NK-92 (cell line): ENCODE measurements around the gene VIPR2.
"Not testable (repeated sequence)": the region's sequence is repeated elsewhere in the genome, so short reads cannot be mapped to it uniquely, and the experiment has no call there.

Experiments used
- DNase-seq: peaks from one replicate; lab custom pipeline; 2025; ENCODE audit not compliant: unreplicated experiment; lab: John Stamatoyannopoulos, UW

The VIPR2 gene

GRCh38 chr7:159013825-159014289, 130.8 kb downstream of the VIPR2 start:
- no peak for DNase-seq

DNA sequence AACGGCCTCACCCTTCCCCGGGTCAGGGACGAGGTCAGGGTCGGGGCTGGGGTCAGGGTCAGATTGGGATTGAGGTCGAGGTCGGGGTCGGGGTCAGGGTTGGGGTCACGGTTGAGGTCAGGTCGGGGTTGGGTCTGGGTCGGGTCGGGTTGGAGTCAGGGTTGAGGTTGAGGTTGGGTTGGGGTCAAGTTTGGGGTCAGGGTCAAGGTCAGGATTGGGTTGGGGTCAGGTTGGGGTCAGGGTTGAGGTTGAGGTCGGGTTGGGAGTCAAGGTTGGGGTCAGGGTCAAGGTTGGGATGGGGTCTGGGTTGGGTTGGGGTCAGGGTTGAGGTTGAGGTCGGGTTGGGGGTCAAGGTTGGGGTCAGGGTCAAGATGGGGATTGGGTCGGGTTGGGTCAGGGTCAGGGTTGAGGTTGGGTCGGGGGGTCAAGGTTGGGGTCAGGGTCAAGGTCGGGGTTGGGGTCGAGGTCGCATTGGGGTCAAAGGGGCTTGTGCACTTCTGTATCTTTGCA, 131.4 kb downstream of the VIPR2 start:
- no peak for DNase-seq

GRCh38 chr7:159012353-159013069, 132.2 kb downstream of the VIPR2 start:
- no peak for DNase-seq

- DNase-seq = no peak
These were observed 133.0 kb downstream of the VIPR2 start for GRCh38 chr7:159011722-159012022.

GRCh38 chr7:159010937-159011721, 133.5 kb downstream of the VIPR2 start:
- no peak for DNase-seq

DNA sequence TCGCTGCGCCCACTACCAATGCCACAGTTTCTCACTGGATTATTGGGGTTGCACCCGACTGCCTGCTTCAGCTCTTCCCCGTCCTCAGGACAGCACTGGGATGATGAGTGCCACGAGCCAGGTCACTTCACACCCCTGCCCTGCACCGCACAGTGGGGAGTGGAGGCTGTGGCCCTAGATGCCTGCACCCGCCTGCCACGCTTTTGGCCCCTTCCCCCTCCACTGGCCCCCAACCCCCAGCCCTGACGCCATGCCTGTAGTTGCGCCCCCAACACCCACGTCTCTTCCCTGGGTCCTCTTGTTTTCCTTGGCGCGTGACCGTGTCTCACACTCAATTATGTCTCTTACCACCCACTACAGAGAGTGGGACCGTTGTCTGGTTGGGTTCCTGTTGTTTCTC, 134.3 kb downstream of the VIPR2 start:
- no peak for DNase-seq

GRCh38 chr7:159009951-159010350, 134.7 kb downstream of the VIPR2 start:
- no peak for DNase-seq

DNA sequence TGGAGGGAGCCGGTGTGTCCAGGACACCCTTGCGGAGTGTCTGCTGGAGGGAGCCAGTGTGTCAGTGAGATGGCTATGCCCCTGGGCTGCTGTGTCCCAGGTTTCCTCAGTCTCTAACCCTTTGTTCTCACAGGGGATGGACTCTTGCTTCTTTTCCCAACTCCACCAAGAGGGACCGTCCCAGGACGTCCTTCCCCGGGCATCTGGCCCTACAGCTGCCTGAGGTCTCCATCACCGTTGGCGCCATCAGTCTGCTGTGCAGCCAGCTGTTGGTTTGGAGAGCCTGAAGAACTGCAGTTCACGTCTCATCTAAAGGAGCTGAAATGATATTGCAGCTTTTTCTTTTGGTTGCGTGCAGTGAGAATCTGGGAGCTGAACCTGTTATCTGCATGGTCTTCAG, 136.2 kb downstream of the VIPR2 start:
- DNase-seq = no peak

- DNase-seq = no peak
These were observed 136.7 kb downstream of the VIPR2 start for GRCh38 chr7:159007996-159008389.

DNA sequence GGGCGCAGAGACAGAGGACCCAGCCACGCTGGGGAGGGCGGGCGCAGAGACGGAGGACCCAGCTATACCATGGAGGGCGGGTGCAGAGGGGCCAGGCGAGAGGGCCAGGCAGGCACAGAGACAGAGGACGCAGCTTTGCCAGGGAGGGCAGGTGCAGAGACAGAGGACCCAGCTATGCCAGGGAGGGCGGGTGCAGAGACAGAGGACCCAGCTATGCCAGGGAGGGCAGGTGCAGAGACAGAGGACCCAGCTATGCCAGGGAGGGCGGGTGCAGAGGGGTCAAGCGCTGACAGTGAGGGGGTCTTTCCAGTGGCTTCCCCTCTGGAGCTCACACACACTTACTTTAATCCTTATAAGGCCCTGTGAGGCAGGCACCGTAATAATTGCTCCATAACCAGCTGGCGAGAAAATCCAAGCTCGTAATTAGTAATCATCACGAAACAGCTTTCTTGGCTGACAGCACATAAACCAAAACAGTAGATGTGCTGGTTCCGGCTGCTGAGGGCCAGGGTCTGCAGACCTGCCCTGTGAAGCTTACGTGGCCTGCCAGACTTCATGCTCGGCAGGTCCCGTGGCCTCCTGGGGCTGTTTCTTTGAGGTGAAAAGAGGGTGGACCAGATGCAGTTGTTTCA, 137.2 kb downstream of the VIPR2 start:
- DNase-seq = no peak

- DNase-seq = no peak
These were observed 138.0 kb downstream of the VIPR2 start for GRCh38 chr7:159006610-159007130.

DNA sequence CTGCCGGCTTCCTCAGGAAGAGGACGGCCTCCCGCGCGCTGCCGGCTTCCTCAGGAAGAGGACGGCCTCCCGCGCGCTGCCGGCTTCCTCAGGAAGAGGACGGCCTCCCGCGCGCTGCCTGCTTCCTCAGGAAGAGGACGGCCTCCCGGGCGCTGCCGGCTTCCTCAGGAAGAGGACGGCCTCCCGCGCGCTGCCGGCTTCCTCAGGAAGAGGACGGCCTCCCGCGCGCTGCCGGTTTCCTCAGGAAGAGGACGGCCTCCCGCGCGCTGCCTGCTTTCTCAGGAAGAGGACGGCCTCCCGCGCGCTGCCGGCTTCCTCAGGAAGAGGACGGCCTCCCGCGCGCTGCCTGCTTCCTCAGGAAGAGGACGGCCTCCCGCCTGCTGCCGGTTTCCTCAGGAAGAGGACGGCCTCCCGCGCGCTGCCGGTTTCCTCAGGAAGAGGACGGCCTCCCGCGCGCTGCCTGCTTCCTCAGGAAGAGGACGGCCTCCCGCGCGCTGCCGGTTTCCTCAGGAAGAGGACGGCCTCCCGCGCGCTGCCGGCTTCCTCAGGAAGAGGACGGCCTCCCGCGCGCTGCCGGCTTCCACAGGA, 138.6 kb downstream of the VIPR2 start:
- DNase-seq = not testable (repeated sequence)

DNA sequence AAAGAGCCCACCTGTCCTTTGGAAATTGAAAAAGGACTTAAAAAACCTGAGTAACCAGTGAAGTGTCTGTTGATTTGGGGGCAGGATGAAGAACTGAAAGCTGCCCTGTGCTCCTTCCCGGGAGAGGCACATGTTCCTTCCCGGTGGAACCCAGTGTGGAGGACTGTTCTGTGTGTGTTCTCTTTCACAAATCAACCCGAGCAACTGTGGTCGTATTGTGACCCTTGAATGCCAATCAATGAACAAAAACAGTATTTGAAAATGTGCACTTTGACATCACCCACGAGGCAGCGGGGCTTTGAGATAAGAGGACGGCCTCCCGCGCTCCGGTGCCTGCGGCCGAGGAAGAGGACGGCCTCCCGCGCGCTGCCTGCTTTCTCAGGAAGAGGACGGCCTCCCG, 139.0 kb downstream of the VIPR2 start:
- DNase-seq = no peak

DNA sequence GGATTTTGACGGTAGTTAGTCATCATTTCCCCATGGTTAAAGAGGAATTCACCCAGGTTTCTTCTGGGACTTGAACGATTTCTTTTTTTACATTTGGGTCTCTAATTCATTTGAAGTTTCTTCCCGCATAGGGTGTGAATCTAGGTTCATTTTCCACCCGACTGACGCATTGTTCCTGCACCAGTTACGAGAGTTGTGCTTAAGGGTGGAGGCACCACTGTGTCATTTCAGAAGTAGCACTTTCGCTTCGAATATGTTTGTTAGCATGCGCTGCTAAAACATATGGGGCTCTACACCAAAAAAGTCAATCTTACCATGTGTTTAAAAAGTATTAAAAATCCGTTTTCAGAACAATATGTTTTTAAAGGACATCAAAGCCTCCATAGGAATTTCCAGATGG, 140.3 kb downstream of the VIPR2 start:
- no peak for DNase-seq

DNA sequence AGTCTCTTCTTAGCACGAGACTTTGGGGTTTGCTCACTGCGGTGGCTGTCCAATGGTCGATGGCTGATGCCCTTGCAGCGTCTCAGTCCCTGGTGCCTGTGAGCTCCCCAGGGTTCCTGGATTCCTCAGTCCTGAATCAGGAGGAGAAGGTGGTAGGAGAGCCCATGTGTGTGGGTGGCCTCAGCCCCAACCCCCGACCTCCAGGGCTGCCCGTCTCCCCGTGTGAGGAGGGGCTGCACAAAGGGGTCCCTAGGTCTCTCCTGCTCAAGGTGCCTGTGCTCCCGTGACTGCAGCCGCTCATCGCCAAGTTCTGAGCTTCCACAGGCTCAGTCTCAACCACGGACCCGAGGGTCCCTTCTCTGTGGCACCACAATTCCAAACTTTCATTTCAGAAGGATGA, 142.9 kb downstream of the VIPR2 start:
- no peak for DNase-seq

DNA sequence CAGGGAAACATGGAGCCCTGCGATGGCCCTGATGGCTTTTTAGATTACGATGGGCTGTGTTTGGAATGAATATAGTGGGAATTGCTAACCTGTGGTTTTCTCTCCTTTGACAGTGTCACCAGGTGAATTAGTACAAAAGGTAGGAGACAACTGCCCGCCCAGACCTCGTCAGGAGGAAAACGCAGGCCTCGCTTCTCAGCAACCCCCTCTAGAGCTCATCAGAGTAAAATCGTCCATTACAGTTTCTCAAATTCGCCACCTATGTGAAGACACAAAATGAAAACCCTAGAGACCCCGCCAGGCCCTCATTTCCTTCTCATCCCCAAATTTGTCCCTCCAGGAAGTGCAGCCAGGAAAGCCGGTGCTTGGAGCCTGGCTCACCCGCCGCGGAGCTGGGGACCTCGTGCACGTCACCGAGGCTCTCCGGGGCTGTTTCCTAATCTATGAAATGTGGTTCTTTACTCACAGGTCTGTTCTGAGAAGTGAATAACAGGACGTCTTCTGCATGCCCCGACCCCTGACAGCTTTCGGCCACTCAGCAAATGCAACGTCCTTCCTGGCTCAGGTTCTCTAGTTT, 143.7 kb downstream of the VIPR2 start:
- no peak for DNase-seq

DNA sequence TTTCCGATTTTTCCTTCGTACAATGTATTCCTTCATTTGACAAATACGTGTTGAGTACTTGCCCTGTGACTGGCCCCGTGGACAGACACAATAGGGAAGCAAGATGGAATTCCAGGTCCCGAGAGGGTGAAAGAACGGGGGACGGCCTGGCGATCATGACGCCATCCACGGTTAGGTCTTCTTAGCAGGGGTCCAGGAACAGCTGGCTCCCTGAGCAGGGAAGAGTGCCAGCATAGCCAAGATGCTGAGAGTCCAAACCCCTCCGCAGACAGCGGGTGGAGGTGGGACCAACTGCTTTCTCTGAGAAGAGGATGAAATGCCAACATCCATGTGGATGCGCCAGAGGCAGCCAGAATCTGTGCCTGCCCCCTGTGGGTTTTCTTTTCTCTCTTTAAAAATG, 144.6 kb downstream of the VIPR2 start:
- DNase-seq = no peak

GRCh38 chr7:158999496-158999895, 145.2 kb downstream of the VIPR2 start:
- DNase-seq = no peak

DNA sequence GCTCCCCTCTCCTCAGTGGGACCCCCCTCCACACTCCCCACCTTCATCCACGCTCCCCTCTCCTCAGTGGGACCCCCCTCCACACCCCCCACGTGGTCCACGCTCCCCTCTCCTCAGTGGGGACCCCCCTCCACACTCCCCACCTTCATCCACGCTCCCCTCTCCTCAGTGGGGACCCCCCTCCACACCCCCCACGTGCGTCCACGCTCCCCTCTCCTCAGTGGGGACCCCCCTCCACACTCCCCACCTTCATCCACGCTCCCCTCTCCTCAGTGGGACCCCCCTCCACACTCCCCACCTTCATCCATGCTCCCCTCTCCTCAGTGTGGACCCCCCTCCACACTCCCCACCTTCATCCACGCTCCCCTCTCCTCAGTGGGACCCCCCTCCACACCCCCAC, 146.4 kb downstream of the VIPR2 start:
- not testable (repeated sequence) for DNase-seq

DNA sequence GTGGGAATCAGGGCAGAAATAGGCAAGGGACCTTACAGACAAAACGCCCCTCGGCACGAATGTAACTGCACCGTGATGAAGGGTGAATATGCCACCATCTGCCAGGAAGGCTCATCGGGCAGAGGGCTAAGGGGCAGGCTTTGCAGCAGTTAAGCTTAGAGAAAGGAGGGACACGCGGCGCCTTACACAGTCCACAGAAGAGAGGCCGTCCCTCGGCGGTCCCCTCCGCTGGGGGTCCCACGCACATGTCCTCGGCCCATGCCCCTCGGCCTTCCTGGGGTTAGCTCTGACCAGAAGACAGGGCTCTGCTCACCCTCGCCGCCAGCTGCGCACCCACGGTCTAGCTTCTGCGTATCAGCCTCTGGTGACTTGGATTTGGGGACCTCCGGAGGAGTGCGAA, 147.2 kb downstream of the VIPR2 start:
- no peak for DNase-seq

DNA sequence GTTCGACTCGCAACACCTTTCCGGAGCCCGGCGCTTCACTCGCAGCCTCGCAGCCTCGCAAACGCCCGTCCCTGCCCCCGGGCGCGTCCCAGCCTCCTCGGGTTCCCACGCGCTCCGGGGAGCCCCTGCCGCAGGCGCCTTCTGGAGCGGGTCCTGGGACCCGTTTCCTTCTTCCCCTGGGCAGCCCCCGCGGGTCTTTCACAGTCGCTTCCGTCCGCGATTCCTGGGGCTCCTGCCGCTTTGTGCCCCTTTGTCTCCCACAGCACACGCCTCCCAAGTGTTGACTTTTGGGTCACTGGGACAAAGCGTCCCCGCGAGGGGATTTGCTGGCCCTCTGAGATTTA, 147.6 kb downstream of the VIPR2 start:
- no peak for DNase-seq
